Left colon (tissue), 2 donors: ENCODE data around the gene C20orf173. TPM values are rescaled to one million over a fixed set of nuclear protein-coding genes. Genes with fewer than 3 reads are reported as not detected.

Experiments
- ATAC-seq: fragments of 200-7000 bp; cut with Tn5 transposase; one replicate; pipeline ENCODE4 v1.9.1; 2020; ENCODE audit warnings: mild to moderate bottlenecking, moderate library complexity
- DNase-seq, 2 donors: peaks; one replicate each; pipeline ENCODE4 v3.0.0-alpha.2; 2020
- intact Hi-C, 2 donors: fragments of 100-400 bp; cut with DNase I in 1 of 2; cut with micrococcal nuclease in 1 of 2; formaldehyde crosslinking; loops; one replicate each; pipeline versions ENCODE4 v1.11.2 to v1.14.0; 2022; cut with DNase I, micrococcal nuclease
- total RNA-seq, 2 donors: library from RNA; stranded (reverse); fragmentation: NEBNext Ultra II Directional; extraction: Animal tissue kit (Norgen Biotek cat#: 25700); gene quantifications; one replicate each; pipeline ENCODE4 v1.2.1, GENCODE V29; 2021
- donor health status: DM: no; HTN: no; CAD: no.
- donor health status: DM: yes; HTN: yes; CAD: no.

C20orf173 gene
- total RNA-seq, 2 donors from 2014 or later, result not detected

- intact Hi-C loops, result no loop called here
- no peak for DNase-seq
- no peak for ATAC-seq
Observed at GRCh38 chr20:35487479-35487878, 42.0 kb downstream of the C20orf173 start.

GRCh38 chr20:35479798-35480197, 49.7 kb downstream of the C20orf173 start:
- ATAC-seq (no peak), DNase-seq (no peak)
- intact Hi-C loops, result no loop called here

DNA sequence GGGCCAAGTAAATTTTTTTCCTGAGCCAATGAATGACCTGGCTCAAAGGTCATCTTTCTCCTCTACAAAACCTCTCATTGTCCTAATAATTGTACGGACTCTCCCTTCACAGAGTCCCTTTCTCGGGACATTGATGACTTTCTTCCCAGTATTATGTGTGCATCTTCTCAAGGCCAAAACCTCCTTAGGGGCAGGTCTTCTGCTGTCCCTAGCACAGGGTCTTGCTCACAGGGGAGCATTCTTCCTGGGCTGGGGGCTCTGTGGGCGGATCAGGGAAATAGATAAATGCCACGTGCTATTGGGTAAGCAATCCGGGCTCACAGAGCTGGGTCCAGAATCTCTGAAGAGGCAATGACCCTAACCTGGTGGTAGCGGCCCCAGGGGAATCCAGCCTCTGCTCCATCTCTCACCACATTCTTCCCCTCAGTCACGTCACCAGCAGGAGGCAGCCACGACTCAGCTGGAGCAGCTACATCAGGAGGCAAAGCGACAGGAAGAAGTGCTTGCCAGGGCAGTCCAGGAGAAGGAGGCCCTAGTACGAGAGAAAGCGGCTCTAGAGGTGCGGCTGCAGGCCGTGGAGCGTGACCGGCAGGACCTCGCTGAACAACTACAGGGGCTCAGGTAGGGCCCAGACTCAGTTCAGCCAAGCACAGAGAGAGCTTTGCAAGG, 50.5 kb downstream of the C20orf173 start:
- intact Hi-C loops, result no loop called here
- no peak for ATAC-seq
- DNase-seq, result peak in 1 of 2 donors; percentile 20

Other genes starting within 250 kb of the C20orf173 start
- gene EIF6, start 244.9 kb downstream of the C20orf173 start, total RNA-seq, result 100 to 1,000 TPM; 199 to 225 TPM
- gene FAM83C, start 237.2 kb downstream of the C20orf173 start, total RNA-seq, result under 1 TPM in 1 of 2 donors, not detected in 1; 0.20 TPM
- 10 to 100 TPM; 57.2 to 63.1 TPM for gene UQCC1, start 117.7 kb downstream of the C20orf173 start, total RNA-seq
- under 1 TPM in 1 of 2 donors, not detected in 1; 0.47 TPM for gene GDF5, start 91.4 kb downstream of the C20orf173 start, total RNA-seq
- 10 to 100 TPM; 22.5 to 23.2 TPM for gene CEP250, start 74.1 kb downstream of the C20orf173 start, total RNA-seq
- gene ERGIC3, start 12.4 kb upstream of the C20orf173 start, total RNA-seq, result 100 to 1,000 TPM; 262 to 278 TPM
- gene SPAG4, start 86.2 kb upstream of the C20orf173 start, total RNA-seq, result 1 to 10 TPM; 3.2 to 5.8 TPM
- gene CPNE1, start 135.2 kb upstream of the C20orf173 start, total RNA-seq, result 100 to 1,000 TPM; 108 to 126 TPM
- 10 to 100 TPM; 63.5 to 73.0 TPM for gene RBM12, start 135.2 kb upstream of the C20orf173 start, total RNA-seq
- 10 to 100 TPM; 31.5 to 39.0 TPM for gene NFS1, start 169.7 kb upstream of the C20orf173 start, total RNA-seq
- 100 to 1,000 TPM; 148 to 151 TPM for gene ROMO1, start 169.8 kb upstream of the C20orf173 start, total RNA-seq
- gene RBM39, start 212.6 kb upstream of the C20orf173 start, total RNA-seq, result 100 to 1,000 TPM; 221 to 232 TPM
- gene PHF20, start 242.4 kb upstream of the C20orf173 start, total RNA-seq, result 10 to 100 TPM; 21.9 to 25.4 TPM